ENCODE results near the gene SPHK2.
A peak's percentile ranks its signal among the peaks of the same experiment; 100 is the strongest.
"Not testable (repeated sequence)": the region's sequence is repeated elsewhere in the genome, so short reads cannot be mapped to it uniquely, and the experiment has no call there.

SPHK2 gene

DNA sequence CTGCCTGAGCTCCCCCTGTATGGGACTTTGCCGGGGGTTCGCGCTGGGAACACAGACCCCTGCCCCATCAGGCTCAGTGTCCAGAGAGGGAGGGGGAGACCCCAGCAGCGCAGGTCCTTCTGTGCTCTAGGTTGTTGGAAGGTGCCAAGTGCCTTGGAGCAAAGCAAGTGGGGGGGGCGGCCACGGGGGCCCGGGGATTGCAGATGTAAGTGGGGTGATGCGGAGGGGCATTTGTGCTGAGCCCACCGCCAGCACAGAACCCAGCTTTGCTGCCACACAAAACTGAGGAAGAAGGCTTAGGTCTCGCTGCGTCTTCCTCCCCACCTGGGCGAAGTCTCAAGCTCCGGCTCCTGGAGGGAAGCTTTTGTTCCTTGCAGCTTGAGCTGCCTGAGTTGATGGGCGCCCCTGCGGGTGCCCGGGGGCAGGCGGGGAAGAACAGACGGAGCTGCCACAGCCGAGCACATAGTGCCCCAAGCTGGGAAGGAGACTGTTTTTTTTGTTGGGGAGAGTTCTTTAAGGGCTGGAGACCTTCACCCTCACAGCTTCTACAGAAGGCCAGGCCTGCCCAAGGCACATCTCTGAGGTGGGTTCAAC lies 55.0 kb downstream of the SPHK2 start:
- Histone ChIP-seq H3K4me1 (ENCODE audit: control insufficient read depth, insufficient read depth, low read length) (peaks cover 13% of the 10 kb centered on the region), H3K4me3 (ENCODE audit: low read depth, low read length) (peak overlapping the region; percentile 13), H3K9ac (ENCODE audit: low read depth, low read length) (no peak overlapping the region), H3K27me3 (ENCODE audit: control insufficient read depth, insufficient read depth, low read length) (peaks cover 8% of the 10 kb centered on the region), H3K36me3 (ENCODE audit: control insufficient read depth, insufficient read depth, low read length) (no peaks in the 10 kb centered on the region), H3K9me3 (ENCODE audit: control insufficient read depth, insufficient read depth, low read length) (no peaks in the 10 kb centered on the region)

DNA sequence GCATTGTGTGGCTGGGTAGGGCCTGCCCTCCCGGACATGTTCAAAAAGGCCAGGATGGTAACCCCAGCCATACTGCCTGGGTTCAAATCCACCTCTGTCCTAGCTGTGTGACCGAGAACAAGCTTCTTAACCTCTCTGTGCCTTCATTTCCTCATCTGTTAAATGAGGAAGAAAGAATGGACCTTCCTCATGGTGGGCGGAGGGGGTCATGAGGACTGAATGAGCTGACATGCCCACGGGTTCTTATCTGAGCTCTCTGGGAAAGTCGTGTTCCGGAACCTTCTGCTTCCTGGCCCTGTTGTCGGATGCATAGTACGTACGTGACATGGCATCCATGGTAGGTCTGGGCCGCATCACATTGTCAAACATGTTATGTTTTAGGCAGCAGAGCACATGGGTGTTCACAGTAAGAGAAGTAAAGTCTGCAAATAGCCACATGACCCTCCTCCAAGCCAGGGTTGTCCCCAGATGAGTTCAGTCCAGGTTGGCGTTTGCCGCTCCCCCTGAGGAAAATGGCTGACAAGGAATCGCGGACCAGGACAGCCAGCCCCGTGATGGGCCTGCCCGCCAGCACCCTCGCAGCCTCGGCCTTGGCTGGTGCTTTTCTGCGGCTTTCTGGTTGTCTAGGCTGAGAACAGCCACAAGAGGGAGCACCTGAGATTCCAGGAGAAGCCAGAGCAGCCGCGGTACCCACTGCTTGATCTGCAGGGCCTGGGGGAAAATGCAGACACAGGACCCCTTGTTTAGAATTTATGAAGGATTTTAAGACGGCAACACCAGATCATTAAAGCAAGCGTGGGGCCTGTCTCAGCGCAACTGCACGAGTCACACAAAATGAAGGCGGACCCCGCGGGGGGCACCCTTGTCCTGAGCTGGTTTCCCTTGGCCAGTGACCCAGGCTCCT lies 55.9 kb downstream of the SPHK2 start:
- no peaks in the 10 kb centered on the region for H3K9me3 ChIP-seq (ENCODE audit: control insufficient read depth, insufficient read depth, low read length)
- no peak overlapping the region for H3K4me3 ChIP-seq (ENCODE audit: low read depth, low read length)
- H3K27me3 ChIP-seq (ENCODE audit: control insufficient read depth, insufficient read depth, low read length): peaks cover 8% of the 10 kb centered on the region
- H3K9ac ChIP-seq (ENCODE audit: low read depth, low read length): no peak overlapping the region
- no peaks in the 10 kb centered on the region for H3K36me3 ChIP-seq (ENCODE audit: control insufficient read depth, insufficient read depth, low read length)
- peaks cover 13% of the 10 kb centered on the region for H3K4me1 ChIP-seq (ENCODE audit: control insufficient read depth, insufficient read depth, low read length)

DNA sequence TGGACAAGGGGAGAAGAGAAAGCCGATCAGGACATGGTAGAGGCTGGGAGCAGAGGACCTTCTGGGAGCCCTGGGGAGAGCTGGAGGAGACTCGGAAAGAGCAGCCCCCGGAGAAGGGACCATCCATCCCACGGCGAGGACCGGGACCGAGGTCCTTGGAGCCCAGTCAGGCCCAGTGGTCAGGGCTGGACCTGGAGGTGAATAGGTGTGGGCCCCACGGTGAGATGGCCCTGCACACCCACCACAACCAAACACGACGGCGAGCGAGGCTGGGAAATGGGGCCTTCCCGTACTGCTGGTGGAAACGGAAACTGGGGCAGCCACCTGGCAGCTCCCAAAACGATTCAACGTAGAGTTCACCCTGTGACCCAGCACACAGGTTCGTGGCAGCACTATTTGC lies 57.2 kb downstream of the SPHK2 start:
- Histone ChIP-seq H3K27me3 (ENCODE audit: control insufficient read depth, insufficient read depth, low read length) (peaks cover 8% of the 10 kb centered on the region), H3K4me1 (ENCODE audit: control insufficient read depth, insufficient read depth, low read length) (peaks cover 13% of the 10 kb centered on the region), H3K9me3 (ENCODE audit: control insufficient read depth, insufficient read depth, low read length) (no peaks in the 10 kb centered on the region), H3K36me3 (ENCODE audit: control insufficient read depth, insufficient read depth, low read length) (no peaks in the 10 kb centered on the region), H3K9ac (ENCODE audit: low read depth, low read length) (no peak overlapping the region), H3K4me3 (ENCODE audit: low read depth, low read length) (no peak overlapping the region)

DNA sequence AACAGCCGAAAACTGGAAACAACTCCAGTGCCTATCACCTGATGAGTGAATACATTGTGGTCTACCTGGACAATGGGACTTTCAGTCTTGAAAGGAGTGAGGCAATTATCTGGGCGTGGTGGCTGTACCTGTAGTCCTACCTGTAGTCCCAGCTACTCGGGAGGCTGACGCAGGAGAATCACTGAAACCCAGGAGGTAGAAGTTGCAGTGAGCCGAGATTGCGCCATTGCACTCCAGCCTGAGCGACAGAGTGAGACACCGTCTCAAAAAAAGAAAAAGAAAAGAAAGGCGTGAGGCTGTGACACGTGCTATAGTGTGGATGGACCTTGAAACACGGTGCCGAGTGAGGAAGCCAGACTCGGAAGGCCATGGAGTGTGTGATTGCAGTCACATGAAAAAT lies 57.6 kb downstream of the SPHK2 start:
- peaks cover 8% of the 10 kb centered on the region for H3K27me3 ChIP-seq (ENCODE audit: control insufficient read depth, insufficient read depth, low read length)
- no peak overlapping the region for H3K4me3 ChIP-seq (ENCODE audit: low read depth, low read length)
- no peak overlapping the region for H3K9ac ChIP-seq (ENCODE audit: low read depth, low read length)
- no peaks in the 10 kb centered on the region for H3K9me3 ChIP-seq (ENCODE audit: control insufficient read depth, insufficient read depth, low read length)
- no peaks in the 10 kb centered on the region for H3K36me3 ChIP-seq (ENCODE audit: control insufficient read depth, insufficient read depth, low read length)
- H3K4me1 ChIP-seq (ENCODE audit: control insufficient read depth, insufficient read depth, low read length): peaks cover 13% of the 10 kb centered on the region

DNA sequence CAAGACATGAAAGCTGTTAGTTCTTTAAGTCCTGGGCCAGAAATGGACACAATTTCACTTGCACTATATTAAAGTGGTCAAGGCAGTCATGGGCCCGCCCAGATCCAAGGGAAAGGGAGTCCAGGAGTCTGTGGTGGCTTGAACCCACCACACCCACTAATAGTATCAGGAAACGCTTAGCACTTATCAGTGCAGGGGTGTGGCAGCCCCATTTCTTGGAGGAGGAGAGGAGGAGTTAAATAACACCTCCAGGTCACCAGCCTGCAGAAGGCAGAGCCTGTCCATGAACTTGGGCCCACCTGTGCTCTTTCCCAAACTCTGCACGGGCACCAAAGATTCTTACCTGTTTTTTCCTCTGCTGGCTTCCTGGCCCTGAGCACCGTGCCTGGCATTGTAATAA lies 58.9 kb downstream of the SPHK2 start:
- H3K4me3 ChIP-seq (ENCODE audit: low read depth, low read length): no peak overlapping the region
- peaks cover 8% of the 10 kb centered on the region for H3K27me3 ChIP-seq (ENCODE audit: control insufficient read depth, insufficient read depth, low read length)
- H3K9ac ChIP-seq (ENCODE audit: low read depth, low read length): no peak overlapping the region
- H3K9me3 ChIP-seq (ENCODE audit: control insufficient read depth, insufficient read depth, low read length): no peaks in the 10 kb centered on the region
- no peaks in the 10 kb centered on the region for H3K36me3 ChIP-seq (ENCODE audit: control insufficient read depth, insufficient read depth, low read length)
- H3K4me1 ChIP-seq (ENCODE audit: control insufficient read depth, insufficient read depth, low read length): peaks cover 13% of the 10 kb centered on the region

DNA sequence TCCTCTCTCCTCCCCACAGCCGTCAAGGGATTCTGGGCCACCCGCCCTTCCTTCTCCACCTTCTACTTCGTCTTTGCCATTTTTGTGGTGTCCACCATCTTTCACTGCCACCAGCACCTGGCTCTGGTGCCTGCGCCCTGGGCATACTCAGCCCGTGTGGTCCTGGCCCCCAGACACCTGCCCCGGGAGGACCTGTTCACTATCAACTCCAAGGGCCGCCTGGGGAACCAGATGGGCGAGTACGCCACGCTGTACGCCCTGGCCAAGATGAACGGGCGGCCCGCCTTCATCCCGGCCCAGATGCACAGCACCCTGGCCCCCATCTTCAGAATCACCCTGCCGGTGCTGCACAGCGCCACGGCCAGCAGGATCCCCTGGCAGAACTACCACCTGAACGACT lies 60.7 kb downstream of the SPHK2 start:
- H3K9me3 ChIP-seq (ENCODE audit: control insufficient read depth, insufficient read depth, low read length); H3K36me3 ChIP-seq (ENCODE audit: control insufficient read depth, insufficient read depth, low read length); H3K27me3 ChIP-seq (ENCODE audit: control insufficient read depth, insufficient read depth, low read length); H3K4me3 ChIP-seq (ENCODE audit: low read depth, low read length); H3K9ac ChIP-seq (ENCODE audit: low read depth, low read length); H3K4me1 ChIP-seq (ENCODE audit: control insufficient read depth, insufficient read depth, low read length): not testable (repeated sequence)

Data from iPS-15b (cell line).